ENCODE data around the gene TCFL5.

Gene TCFL5

DNA sequence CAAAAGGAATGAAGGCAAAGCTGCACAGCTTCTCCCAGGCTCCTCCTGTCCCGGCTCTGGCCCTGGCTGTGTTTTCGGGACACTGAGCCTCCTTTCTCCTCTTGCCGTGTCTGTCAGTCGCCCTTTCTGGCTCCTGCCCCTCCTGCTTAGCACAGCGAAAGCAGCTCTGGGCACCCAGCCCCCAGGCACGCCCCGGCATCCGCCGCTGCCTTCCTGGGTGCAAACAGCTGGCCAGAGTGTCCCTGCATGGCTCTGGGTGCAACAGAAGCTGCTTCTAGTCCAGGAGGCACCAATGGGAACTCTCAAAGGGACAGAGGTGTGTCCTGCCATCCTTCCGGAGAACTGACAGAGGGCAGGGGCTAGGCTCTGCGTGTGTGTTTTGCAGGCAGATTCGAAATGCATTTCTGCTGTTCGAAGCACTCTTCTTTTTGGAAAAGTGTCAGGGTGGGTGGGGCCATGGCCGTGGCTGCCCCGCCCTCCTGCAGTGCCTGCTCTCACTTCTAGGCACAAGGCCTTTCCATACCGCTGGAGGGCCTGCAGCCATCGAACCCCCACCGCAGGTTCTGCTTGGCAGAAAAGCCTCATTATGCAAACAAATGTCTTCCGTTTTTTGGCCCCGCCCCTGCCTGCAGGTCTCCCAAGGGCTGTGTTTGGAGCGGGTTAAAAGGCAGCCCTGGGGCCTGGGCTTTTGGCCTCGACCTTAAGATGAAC, 29.3 kb downstream of the TCFL5 start:
- no peak for DNase-seq

DNA sequence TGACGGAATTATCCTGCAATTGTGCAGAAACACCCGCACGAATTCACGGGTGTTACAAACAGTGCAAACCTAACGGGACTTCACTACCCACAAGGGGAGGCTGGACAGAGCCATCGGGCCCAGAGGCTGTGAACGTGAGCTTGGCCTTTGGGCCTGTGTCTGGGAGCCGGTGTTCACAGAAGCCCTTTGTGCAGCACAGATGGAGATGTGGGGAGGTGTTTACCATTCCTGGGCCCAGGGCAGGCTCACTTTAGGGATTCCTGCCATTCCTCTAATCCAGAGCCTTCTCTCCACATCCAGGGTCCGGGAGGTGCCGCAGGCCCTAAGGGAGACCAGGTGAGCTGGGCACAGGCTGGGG, 29.8 kb downstream of the TCFL5 start:
- no peak for DNase-seq

DNA sequence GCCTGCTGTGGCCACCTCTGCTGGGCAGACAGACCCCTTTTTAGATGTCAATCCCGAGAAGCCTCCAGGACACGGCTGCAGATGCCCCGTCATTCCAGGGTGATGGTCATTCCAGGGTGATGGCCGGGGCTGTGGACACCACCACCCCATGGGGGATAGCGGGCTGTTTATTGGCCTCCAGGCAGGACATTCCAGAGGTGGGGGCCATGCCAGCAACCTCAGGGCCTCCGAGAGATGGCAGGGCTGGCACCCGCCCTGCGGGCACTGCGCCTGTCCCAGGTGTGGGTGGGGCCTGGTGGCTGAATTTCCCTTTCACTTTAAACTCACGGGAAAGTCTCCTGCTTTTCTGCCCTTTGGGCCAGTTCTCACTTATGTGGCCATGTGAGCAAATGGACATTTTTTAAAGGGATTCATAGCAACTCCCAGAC, 30.2 kb downstream of the TCFL5 start:
- no peak for DNase-seq

GRCh38 chr20:62830821-62831220, 30.8 kb downstream of the TCFL5 start:
- no peak for DNase-seq

DNA sequence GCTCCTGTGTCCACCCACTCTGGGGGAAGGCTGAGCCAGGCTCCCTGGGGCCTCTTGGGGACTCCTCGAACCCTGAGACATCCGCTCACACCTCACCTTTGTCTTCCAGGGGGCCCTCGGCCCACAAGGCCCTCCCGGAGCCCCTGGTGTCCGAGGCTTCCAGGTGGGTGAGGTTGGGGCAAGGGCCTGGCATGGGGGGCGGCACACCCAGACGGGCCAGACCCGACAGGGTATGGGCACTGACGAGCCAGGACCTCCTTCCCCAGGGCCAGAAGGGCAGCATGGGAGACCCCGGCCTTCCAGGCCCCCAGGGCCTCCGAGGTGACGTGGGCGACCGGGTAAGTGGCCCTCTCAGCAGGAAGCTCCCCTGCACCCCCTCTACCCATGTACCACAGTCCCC, 31.4 kb downstream of the TCFL5 start:
- DNase-seq = no peak

DNA sequence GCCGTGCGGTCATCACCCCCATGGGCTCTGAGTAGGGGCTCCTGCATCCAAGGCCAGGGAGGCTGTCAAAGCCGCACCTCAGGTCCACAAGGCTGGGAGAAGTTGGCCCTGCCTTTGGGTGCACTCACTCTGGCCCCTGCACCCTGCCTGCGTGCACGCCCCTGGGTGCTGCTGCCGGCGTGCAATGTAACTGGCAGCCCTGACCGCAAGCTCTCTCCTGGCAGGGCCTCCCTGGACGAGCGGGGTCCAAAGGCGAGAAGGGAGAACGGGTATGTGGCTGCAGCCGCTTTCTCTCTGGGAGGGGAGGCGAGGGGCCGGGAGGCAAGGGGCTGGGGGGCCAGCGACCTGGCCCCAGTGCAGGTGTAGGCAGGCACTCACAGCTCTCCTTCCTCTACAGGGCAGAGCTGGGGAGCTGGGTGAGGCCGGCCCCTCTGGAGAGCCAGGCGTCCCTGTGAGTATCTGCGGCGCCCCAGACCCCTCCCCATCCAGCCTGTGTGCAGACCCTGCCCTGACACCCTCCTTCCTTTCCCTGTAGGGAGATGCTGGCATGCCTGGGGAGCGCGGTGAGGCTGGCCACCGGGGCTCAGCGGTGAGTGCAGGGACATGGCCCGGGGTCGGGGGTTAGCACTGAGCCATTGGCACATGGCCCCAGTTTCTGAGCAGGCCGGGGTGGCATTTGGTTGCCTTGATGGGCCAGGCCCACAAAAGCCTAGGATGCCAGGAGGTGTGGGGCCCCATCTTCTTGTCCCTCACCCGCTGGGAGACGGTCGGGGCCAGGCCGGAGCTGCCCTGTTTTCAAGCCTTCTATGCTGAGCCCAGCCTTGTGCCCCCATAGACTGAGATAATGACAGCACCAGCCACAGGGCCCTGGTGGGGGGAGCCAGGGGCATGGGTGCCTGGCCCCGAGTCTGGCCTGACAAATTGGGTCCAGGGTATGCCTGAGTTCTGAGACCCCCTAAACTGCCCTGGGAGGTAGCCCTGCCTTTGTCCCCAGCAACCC, 32.1 kb downstream of the TCFL5 start:
- no peak for DNase-seq

DNA sequence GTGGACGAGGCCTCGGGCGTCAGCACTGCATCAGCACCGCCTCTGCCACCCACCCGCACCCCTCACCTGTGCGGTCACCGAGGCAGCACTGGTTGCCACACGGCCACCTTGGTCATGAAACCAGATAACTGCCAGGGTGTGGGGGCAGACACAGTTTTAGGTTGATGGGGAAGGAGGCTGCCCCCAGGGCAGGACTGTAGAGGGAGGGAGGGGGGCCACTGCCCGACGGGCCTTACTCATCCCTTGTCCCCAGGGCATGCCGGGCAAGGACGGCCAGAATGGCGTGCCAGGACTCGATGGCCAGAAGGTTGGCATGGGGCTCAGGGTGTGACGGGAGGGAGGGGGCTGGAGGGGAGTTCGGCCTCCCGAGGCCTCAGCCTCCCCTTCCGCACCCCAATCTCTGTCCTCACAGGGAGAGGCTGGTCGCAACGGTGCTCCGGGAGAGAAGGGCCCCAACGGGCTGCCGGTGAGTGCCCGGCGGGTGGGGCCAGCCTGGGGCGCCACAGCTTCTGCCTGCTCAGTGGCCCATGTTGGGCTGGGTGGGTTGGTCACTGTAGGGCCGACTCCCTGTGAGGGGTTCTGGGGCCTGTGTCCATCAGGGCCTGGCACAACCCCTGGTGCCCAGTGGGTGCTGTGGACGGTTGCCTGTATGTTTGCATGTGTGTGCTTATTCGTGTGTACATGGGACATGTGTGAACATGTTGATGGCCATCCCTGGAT, 33.0 kb downstream of the TCFL5 start:
- no peak for DNase-seq

DNA sequence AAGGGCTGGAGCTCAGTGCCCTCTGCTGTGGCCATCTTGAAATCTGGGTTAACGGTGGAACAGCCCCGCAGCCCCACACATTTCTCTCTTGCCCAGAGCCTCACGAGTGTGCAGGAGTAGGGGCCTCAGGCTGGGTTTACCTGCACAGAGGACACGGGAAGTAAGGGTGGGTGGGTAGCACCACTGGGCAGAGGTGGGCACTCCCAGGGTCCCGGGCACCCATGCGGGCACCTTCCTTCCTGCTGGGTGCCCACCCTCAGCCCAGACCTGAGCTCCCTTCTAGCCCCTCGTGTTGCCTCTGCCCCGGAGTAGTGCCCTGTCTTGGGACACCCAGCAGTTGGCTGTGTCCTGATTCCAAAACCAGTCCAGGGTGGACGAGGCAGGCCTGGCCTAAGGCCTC, 33.6 kb downstream of the TCFL5 start:
- no peak for DNase-seq

- DNase-seq = no peak
Observed at GRCh38 chr20:62827311-62828038, 34.1 kb downstream of the TCFL5 start.

GRCh38 chr20:62826646-62827310, 34.8 kb downstream of the TCFL5 start:
- DNase-seq = no peak

DNA sequence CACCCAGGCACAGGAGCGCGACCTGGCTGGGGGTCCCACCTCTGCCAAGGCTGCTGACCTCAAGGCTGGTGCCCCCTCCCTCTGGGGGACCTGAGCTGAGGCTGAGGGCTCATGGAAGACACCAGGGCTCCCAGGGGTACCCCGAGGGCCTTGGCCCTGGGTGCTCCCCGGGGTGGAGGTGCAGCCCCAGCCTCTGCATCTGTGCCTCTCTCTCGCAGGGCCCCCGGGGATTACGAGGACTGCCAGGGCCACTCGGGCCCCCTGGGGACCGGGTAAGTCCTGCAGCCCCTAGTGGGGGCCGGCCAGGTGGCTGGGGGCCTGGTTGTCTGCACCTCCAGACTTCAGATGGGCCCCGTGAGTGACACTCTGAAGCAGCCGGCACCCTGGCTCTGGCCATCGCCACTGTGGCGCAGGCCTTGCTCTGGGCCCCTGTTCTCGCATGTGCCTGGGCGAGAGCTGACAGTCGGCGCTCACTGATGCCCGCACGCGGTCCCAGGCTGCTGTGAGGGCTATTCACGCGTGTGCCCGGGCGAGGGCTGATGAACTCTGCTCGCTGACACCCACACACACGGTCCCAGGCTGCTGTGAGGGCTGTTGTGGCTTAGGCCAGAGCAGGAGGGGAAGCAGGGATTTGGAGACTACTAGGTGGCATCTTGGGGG, 35.5 kb downstream of the TCFL5 start:
- no peak for DNase-seq

- no peak for DNase-seq
Observed at GRCh38 chr20:62825333-62825985, 36.2 kb downstream of the TCFL5 start.

- peak in 5 of 6 experiments; percentile 28 to 61 (median 53) for DNase-seq
Observed at GRCh38 chr20:62824476-62825332, 36.9 kb downstream of the TCFL5 start.

DNA sequence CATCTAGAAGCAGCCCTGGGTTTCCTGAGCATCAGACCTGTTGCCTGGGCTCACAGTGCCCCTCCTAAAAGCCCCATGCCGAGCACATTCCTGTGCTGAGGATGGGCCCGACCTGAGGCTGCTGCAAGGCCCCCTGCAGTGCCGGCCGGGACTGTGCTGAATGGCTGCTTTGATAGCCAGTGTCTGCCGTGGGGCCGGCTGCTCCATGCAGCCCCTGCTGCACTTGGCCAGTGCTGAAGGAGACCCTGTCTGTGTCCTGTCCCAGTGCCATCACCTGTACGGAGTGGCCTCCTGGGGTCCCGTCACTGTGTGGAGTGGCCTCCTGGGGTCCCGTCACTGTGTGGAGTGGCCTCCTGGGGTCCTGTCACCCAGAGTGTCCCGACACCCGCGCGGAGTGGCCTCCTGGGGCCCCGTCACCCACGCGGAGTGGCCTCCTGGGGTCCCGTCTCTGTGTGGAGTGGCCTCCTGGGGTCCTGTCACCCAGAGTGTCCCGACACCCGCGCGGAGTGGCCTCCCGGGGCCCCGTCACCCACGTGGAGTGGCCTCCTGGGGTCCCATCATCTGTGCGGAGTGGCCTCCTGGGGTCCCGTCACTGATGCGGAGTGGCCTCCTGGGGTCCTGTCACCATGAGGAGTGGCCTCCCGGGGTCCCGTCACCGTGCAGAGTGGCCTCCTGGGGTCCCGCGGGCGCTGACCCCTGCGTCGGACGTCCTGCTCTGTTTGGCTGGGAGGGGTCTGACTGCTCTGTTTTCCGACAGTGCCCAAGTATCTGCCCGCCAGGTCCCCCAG, 37.7 kb downstream of the TCFL5 start:
- no peak for DNase-seq

GRCh38 chr20:62822788-62823651, 38.6 kb downstream of the TCFL5 start:
- peak in 1 of 6 experiments; percentile 9 for DNase-seq

DNA sequence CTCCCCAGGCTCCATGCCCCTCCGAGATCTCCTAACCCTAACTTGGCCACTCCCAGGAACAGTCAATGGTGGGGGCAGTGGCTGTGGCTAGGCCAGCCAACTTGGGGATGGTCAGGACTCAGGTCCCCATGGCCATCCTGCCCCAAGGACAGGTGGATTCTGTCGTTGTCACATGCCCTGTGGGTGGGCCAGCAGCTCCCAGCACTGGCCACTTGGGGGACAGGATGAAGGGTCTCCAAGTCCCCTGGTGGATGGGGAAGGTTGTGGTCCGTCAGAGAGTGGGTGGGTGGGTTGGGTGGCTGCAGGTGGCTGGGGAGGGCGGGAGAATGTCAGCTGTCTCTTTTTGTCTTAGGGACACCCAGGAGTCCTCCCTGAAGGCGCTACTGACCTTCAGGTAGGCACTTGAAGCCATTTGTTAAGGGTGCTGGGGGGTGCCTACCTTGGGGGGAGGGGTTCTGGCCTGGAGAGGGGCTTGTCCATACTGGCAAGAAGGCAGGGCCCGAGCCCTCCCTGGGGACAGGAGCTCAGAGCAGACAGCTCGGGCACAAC, 39.3 kb downstream of the TCFL5 start:
- no peak for DNase-seq

- no peak for DNase-seq
Observed at GRCh38 chr20:62821726-62822210, 39.9 kb downstream of the TCFL5 start.

All from stimulated activated naive CD4-positive, alpha-beta T cell (primary cell).